K562 (cell line): ENCODE measurements around the gene PAQR8. TPM values are rescaled to one million over a fixed set of nuclear protein-coding genes. Genes with fewer than 3 reads are reported as not detected.

Experiments used
- CEBPB ChIP-seq: fragments of 450-650 bp; IDR thresholded peaks from 2 replicates; pipeline ENCODE4 v1.6.1; 2016; ENCODE audit warnings: missing genetic modification characterization, missing compliant biosample characterization
- FOXA3 ChIP-seq, 2 experiments: fragments of 450-650 bp in 1 of 2; sonication (generic) in 1 of 2; formaldehyde crosslinking; IDR thresholded peaks in 1 of 2; conservative IDR thresholded peaks in 1 of 2; 2 replicates each; pipeline versions ENCODE4 v1.4.0 to v1.8.0; 2020 to 2022; ENCODE audit warnings: mild to moderate bottlenecking in 2 of 2, missing genetic modification reagents in 1 of 2
- HDAC1 ChIP-seq, 2 experiments: fragments of 450-650 bp; IDR thresholded peaks; 2 replicates each; pipeline ENCODE4 v1.6.1; 2016 to 2017; ENCODE audit warnings: inconsistent platforms in 1 of 2, mild to moderate bottlenecking in 1 of 2, moderate library complexity in 1 of 2
- HOXB6 ChIP-seq: fragments of 250-450 bp; sonication (Bioruptor Pico); IDR thresholded peaks from 2 replicates; pipeline ENCODE4 v1.5.1; 2022; ENCODE audit warnings: mild to moderate bottlenecking, borderline replicate concordance
- MAFG ChIP-seq: fragments of 450-650 bp; conservative IDR thresholded peaks from 2 replicates; pipeline ENCODE4 v1.6.1; 2016; ENCODE audit warnings: missing genetic modification characterization, missing compliant biosample characterization
- MEF2D ChIP-seq: conservative IDR thresholded peaks from 2 replicates; pipeline ENCODE4 v1.6.1; 2016; ENCODE audit warnings: low read depth, missing genetic modification characterization, missing compliant biosample characterization
- POLR3A ChIP-seq: IDR thresholded peaks from 2 replicates; pipeline ENCODE4 v1.6.1; 2011; ENCODE audit warnings: borderline replicate concordance, mild to moderate bottlenecking, moderate library complexity; ENCODE audit not compliant: insufficient read length, insufficient read depth; ENCODE audit errors: extremely low read depth
- PPARD ChIP-seq: fragments of 250-450 bp; sonication (Bioruptor Pico); IDR thresholded peaks from 2 replicates; pipeline ENCODE4 v1.8.0; 2022; ENCODE audit warnings: inconsistent platforms, mild to moderate bottlenecking, moderate library complexity
- RFX1 ChIP-seq: fragments of 450-650 bp; IDR thresholded peaks from 2 replicates; pipeline ENCODE4 v1.6.1; 2016; ENCODE audit warnings: mild to moderate bottlenecking, moderate library complexity
- RHOXF2B ChIP-seq: fragments of 250-450 bp; sonication (Bioruptor Pico); conservative IDR thresholded peaks from 2 replicates; pipeline ENCODE4 v1.5.1; 2021
- SMARCC2 ChIP-seq: fragments of 450-650 bp; IDR thresholded peaks from 2 replicates; pipeline ENCODE4 v1.6.1; 2017; ENCODE audit warnings: antibody characterized with exemption, moderate library complexity, mild to moderate bottlenecking, low read depth
- SOX6 ChIP-seq: fragments of 450-650 bp; IDR thresholded peaks from 2 replicates; pipeline ENCODE4 v1.6.1; 2014; ENCODE audit warnings: mild to moderate bottlenecking
- SRSF9 ChIP-seq: fragments of 200-400 bp; formaldehyde crosslinking; IDR thresholded peaks from 2 replicates; pipeline ENCODE4 v1.6.1; 2017; ENCODE audit warnings: low read depth, low read length, borderline replicate concordance
- TAL1 ChIP-seq: fragments of 450-650 bp; IDR thresholded peaks from 2 replicates; pipeline ENCODE4 v1.6.1; 2016; ENCODE audit warnings: mild to moderate bottlenecking
- ZEB2 ChIP-seq: fragments of 450-650 bp; IDR thresholded peaks from 2 replicates; pipeline ENCODE4 v1.6.1; 2016
- ZNF79 ChIP-seq: fragments of 250-450 bp; sonication (Bioruptor Pico); IDR thresholded peaks from 2 replicates; pipeline ENCODE4 v1.4.0; 2020; ENCODE audit warnings: low read depth, mild to moderate bottlenecking, moderate library complexity
- polyA plus RNA-seq, 8 experiments: library from polyadenylated mRNA; depleted of rRNA in 4 of 8; stranded (reverse) in 5 of 8; unstranded in 3 of 8; fragments of >200 nt; fragmentation: Nextera tagmentation in 2 of 8; fragmentation: Illumina TruSeq in 1 of 8; extraction: Ambion mirVana in 2 of 8; extraction: Trizol in 1 of 8; gene quantifications; 2 replicates each; pipeline versions ENCODE4 v1.2.1 to v1.2.3, GENCODE V29; 2011 to 2014; ENCODE audit warnings: inconsistent platforms in 1 of 8, missing spikeins in 1 of 8
- total RNA-seq, 7 experiments: library from RNA; depleted of rRNA in 6 of 7; stranded (reverse); fragments of >200 nt in 6 of 7; fragmentation: Illumina TruSeq in 2 of 7; extraction: Trizol in 2 of 7; gene quantifications; 2 replicates each; pipeline versions ENCODE4 v1.2.1 to v1.2.3, GENCODE V29; 2011 to 2021; ENCODE audit warnings: low replicate concordance in 1 of 7
- TF ChIP-seq, protein P1 (sequence below): sonication (generic); formaldehyde crosslinking; IDR thresholded peaks from 2 replicates; pipeline ENCODE4 v1.8.0; 2022; ENCODE audit warnings: mild to moderate bottlenecking, missing genetic modification reagents
- TF ChIP-seq, protein P2 (sequence below): sonication (generic); formaldehyde crosslinking; IDR thresholded peaks from 2 replicates; pipeline ENCODE4 v1.8.0; 2022; ENCODE audit warnings: mild to moderate bottlenecking, missing genetic modification reagents
- TF ChIP-seq, protein P3 (sequence below): fragments of 450-650 bp; formaldehyde crosslinking; IDR thresholded peaks from 2 replicates; pipeline ENCODE4 v1.4.0; 2020; ENCODE audit warnings: mild to moderate bottlenecking, mixed read lengths
- TF ChIP-seq, protein P4 (sequence below): sonication (generic); formaldehyde crosslinking; IDR thresholded peaks from 2 replicates; pipeline ENCODE4 v1.8.0; 2023; ENCODE audit warnings: mild to moderate bottlenecking, missing genetic modification reagents
- TF ChIP-seq, protein P5 (sequence below): sonication (generic); formaldehyde crosslinking; IDR thresholded peaks from 2 replicates; pipeline ENCODE4 v1.8.1; 2022; ENCODE audit warnings: missing genetic modification reagents

PAQR8 gene
- total and polyA plus RNA-seq, 9 of the 15 experiments (the other 6 are each of a cell fraction or from before 2014, with no cell fraction given) = 1.4 to 10.2 (median 3.5) TPM

DNA sequence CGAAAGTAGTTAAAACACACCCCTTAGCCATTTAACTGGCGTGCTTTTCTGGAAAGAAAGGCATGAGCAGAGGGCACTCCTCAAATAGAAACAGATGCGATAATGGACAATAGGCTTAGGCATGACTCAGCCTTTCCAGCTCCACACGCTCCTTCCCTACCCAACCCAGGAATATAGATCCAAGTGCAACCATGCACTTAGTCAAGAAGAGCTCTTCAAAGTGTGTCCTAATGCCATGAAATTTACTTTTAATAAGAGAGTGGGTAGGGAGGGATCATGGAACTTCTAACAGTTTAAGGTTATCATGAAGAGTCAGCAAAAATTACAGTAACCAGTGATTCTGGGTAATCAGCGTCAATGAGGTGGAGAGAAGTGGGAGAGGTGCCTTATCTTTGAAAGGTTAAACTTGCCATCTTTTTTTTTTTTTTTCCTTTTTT is 55.7 kb downstream of the PAQR8 start (continued):
- TF ChIP-seq, protein P1, sequence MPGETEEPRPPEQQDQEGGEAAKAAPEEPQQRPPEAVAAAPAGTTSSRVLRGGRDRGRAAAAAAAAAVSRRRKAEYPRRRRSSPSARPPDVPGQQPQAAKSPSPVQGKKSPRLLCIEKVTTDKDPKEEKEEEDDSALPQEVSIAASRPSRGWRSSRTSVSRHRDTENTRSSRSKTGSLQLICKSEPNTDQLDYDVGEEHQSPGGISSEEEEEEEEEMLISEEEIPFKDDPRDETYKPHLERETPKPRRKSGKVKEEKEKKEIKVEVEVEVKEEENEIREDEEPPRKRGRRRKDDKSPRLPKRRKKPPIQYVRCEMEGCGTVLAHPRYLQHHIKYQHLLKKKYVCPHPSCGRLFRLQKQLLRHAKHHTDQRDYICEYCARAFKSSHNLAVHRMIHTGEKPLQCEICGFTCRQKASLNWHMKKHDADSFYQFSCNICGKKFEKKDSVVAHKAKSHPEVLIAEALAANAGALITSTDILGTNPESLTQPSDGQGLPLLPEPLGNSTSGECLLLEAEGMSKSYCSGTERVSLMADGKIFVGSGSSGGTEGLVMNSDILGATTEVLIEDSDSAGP (CRISPR knock-in tag) = no peak
- TF ChIP-seq MEF2D (tag) = peak; percentile 75; the same call in 1 of the 2 replicates
- no peak for TF ChIP-seq PPARD (CRISPR knock-in tag)
- peak; percentile 97 for TF ChIP-seq MAFG (tag)
- TF ChIP-seq SMARCC2 = peak; percentile 57; the same call in 1 of the 2 replicates
- no peak for TF ChIP-seq HOXB6 (CRISPR knock-in tag)
- TF ChIP-seq HDAC1 (IDR thresholded peaks at IDR 0.05) = peak in 1 of 2 experiments; percentile 59; a peak in 1 of 4 replicates
- TF ChIP-seq RFX1 = no peak
- TF ChIP-seq TAL1 = peak; percentile 23; the same call in 1 of the 2 replicates
- TF ChIP-seq, protein P2, sequence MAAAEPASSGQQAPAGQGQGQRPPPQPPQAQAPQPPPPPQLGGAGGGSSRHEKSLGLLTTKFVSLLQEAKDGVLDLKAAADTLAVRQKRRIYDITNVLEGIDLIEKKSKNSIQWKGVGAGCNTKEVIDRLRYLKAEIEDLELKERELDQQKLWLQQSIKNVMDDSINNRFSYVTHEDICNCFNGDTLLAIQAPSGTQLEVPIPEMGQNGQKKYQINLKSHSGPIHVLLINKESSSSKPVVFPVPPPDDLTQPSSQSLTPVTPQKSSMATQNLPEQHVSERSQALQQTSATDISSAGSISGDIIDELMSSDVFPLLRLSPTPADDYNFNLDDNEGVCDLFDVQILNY (CRISPR knock-in tag) = no peak
- TF ChIP-seq, protein P3, sequence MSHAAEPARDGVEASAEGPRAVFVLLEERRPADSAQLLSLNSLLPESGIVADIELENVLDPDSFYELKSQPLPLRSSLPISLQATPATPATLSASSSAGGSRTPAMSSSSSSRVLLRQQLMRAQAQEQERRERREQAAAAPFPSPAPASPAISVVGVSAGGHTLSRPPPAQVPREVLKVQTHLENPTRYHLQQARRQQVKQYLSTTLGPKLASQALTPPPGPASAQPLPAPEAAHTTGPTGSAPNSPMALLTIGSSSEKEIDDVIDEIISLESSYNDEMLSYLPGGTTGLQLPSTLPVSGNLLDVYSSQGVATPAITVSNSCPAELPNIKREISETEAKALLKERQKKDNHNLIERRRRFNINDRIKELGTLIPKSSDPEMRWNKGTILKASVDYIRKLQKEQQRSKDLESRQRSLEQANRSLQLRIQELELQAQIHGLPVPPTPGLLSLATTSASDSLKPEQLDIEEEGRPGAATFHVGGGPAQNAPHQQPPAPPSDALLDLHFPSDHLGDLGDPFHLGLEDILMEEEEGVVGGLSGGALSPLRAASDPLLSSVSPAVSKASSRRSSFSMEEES (CRISPR knock-in tag) = no peak
- no peak for TF ChIP-seq POLR3A
- TF ChIP-seq CEBPB = no peak
- no peak for TF ChIP-seq FOXA3 (CRISPR knock-in tag; conservative IDR thresholded peaks at IDR 0.05 in 1 of 2, IDR thresholded peaks at IDR 0.05 in 1 of 2)
- peak; percentile 93 for TF ChIP-seq SOX6
- TF ChIP-seq ZNF79 (CRISPR knock-in tag) = no peak
- 0 out of 2 replicates have a peak, but pooled peaks have one; percentile 23 for TF ChIP-seq ZEB2
- TF ChIP-seq, protein P4, sequence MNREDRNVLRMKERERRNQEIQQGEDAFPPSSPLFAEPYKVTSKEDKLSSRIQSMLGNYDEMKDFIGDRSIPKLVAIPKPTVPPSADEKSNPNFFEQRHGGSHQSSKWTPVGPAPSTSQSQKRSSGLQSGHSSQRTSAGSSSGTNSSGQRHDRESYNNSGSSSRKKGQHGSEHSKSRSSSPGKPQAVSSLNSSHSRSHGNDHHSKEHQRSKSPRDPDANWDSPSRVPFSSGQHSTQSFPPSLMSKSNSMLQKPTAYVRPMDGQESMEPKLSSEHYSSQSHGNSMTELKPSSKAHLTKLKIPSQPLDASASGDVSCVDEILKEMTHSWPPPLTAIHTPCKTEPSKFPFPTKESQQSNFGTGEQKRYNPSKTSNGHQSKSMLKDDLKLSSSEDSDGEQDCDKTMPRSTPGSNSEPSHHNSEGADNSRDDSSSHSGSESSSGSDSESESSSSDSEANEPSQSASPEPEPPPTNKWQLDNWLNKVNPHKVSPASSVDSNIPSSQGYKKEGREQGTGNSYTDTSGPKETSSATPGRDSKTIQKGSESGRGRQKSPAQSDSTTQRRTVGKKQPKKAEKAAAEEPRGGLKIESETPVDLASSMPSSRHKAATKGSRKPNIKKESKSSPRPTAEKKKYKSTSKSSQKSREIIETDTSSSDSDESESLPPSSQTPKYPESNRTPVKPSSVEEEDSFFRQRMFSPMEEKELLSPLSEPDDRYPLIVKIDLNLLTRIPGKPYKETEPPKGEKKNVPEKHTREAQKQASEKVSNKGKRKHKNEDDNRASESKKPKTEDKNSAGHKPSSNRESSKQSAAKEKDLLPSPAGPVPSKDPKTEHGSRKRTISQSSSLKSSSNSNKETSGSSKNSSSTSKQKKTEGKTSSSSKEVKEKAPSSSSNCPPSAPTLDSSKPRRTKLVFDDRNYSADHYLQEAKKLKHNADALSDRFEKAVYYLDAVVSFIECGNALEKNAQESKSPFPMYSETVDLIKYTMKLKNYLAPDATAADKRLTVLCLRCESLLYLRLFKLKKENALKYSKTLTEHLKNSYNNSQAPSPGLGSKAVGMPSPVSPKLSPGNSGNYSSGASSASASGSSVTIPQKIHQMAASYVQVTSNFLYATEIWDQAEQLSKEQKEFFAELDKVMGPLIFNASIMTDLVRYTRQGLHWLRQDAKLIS (CRISPR knock-in tag) = no peak
- TF ChIP-seq, protein P5, sequence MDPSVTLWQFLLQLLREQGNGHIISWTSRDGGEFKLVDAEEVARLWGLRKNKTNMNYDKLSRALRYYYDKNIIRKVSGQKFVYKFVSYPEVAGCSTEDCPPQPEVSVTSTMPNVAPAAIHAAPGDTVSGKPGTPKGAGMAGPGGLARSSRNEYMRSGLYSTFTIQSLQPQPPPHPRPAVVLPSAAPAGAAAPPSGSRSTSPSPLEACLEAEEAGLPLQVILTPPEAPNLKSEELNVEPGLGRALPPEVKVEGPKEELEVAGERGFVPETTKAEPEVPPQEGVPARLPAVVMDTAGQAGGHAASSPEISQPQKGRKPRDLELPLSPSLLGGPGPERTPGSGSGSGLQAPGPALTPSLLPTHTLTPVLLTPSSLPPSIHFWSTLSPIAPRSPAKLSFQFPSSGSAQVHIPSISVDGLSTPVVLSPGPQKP (CRISPR knock-in tag) = no peak
- no peak for TF ChIP-seq SRSF9
- TF ChIP-seq RHOXF2B (CRISPR knock-in tag) = no peak
